Endothelial cell of umbilical vein (primary cell): Measurements from ENCODE around the gene TNIK. TPM values are rescaled to one million over a fixed set of nuclear protein-coding genes. Genes with fewer than 3 reads are reported as not detected.

Source experiments
- BruUV-seq: library from RNA; stranded (reverse); fragments of 400-500 nt; replicated peaks from 2 replicates; lab custom pipeline; 2021; lab: Mats Ljungman, UMichigan
- CTCF ChIA-PET: fragments of 300-600, 350-600 bp; sonication (Branson Sonifier 250); formaldehyde crosslinking; loops from one replicate; lab custom pipeline; 2021; ENCODE audit warnings: antibody characterized with exemption, inconsistent platforms; lab: Charles Lee
- POLR2A ChIA-PET: fragments of 300-600, 350-600 bp; sonication (Branson Sonifier 250); formaldehyde crosslinking; loops from one replicate; lab custom pipeline; 2021; ENCODE audit warnings: antibody characterized with exemption, inconsistent platforms; lab: Charles Lee
- DNase-seq: peaks from one replicate; pipeline ENCODE4 v3.0.0-alpha.2; 2011; ENCODE audit warnings: low read depth, low spot score
- FAIRE-seq: peaks from 2 replicates; lab custom pipeline; 2011; peaks lifted over from hg19 to GRCh38; lab: Jason Lieb, UNC
- H2AFZ ChIP-seq: 2 replicates; pipeline ENCODE4 v1.6.0; 2012; ENCODE audit warnings: low read depth, low read length, control low read depth, inconsistent platforms
- H3K27ac ChIP-seq: 2 replicates; pipeline ENCODE4 v1.5.1; 2011; ENCODE audit warnings: low read depth, mild to moderate bottlenecking, control low read depth, low read length, moderate library complexity; ENCODE audit not compliant: insufficient read depth
- H3K27me3 ChIP-seq, 2 experiments: 2 replicates each; pipeline versions ENCODE4 v1.6.0 to v1.6.1; 2011; ENCODE audit warnings: low read length in 2 of 2, mixed read lengths in 1 of 2; ENCODE audit not compliant: control insufficient read depth in 2 of 2, insufficient read depth in 2 of 2
- H3K36me3 ChIP-seq, 2 experiments: 2 replicates in 1 of 2; 3 replicates in 1 of 2; pipeline ENCODE4 v1.5.1; 2011; ENCODE audit warnings: low read length in 2 of 2, mild to moderate bottlenecking in 1 of 2, moderate library complexity in 1 of 2; ENCODE audit not compliant: control insufficient read depth in 2 of 2, insufficient read depth in 2 of 2; ENCODE audit errors: extremely low read depth in 1 of 2
- H3K4me1 ChIP-seq: 3 replicates; pipeline ENCODE4 v1.5.1; 2011; ENCODE audit warnings: mild to moderate bottlenecking, low read length; ENCODE audit not compliant: control insufficient read depth, insufficient read depth; ENCODE audit errors: extremely low read depth
- H3K4me2 ChIP-seq: 2 replicates; pipeline ENCODE4 v1.6.1; 2011; ENCODE audit warnings: low read length, control low read depth, mixed read lengths; ENCODE audit not compliant: insufficient read depth
- H3K4me3 ChIP-seq, 3 experiments: fragments of 200-600 bp in 1 of 3; sonication (generic), shearing (Covaris generic) in 1 of 3; replicated peaks in 1 of 3; 2 replicates each; pipeline ENCODE4 v1.5.1; 2011 to 2016; ENCODE audit warnings: control low read depth in 3 of 3, low read length in 3 of 3, mild to moderate bottlenecking in 2 of 3, inconsistent platforms in 1 of 3, low read depth in 1 of 3, moderate library complexity in 1 of 3; ENCODE audit not compliant: insufficient read depth in 1 of 3
- H3K79me2 ChIP-seq: 2 replicates; pipeline ENCODE4 v1.6.0; 2012; ENCODE audit warnings: low read length, inconsistent platforms; ENCODE audit not compliant: control insufficient read depth, insufficient read depth
- H3K9ac ChIP-seq: replicated peaks from 2 replicates; pipeline ENCODE3; 2011; ENCODE audit warnings: low read length, control low read depth; ENCODE audit not compliant: insufficient read depth; ENCODE audit errors: extremely low read depth
- H3K9me1 ChIP-seq: replicated peaks from 3 replicates; pipeline ENCODE4 v1.6.0; 2011; ENCODE audit warnings: mild to moderate bottlenecking, low read length; ENCODE audit not compliant: control insufficient read depth, insufficient read depth; ENCODE audit errors: extremely low read depth
- H3K9me3 ChIP-seq: replicated peaks from 2 replicates; pipeline ENCODE4 v1.5.1; 2012; ENCODE audit warnings: low read length, inconsistent platforms; ENCODE audit not compliant: control insufficient read depth, insufficient read depth
- H4K20me1 ChIP-seq: replicated peaks from 2 replicates; pipeline ENCODE3; 2011; ENCODE audit warnings: mild to moderate bottlenecking, low read length; ENCODE audit not compliant: control insufficient read depth, insufficient read depth; ENCODE audit errors: extremely low read depth
- FOS ChIP-seq: IDR thresholded peaks from 2 replicates; pipeline ENCODE4 v1.6.1; 2011; ENCODE audit warnings: mild to moderate bottlenecking, low read length, moderate library complexity, borderline replicate concordance; ENCODE audit not compliant: insufficient read depth
- MYC ChIP-seq: IDR thresholded peaks from one replicate; pipeline ENCODE4 v1.6.1; 2011; ENCODE audit warnings: mild to moderate bottlenecking, low read depth, low read length
- dilution Hi-C: fragments of 300-500 bp; cut with MboI; formaldehyde crosslinking; loops from one replicate; pipeline ENCODE4 v1.15.0; 2019; ENCODE audit warnings: low sequenced_read_pairs; ENCODE audit not compliant: extremely low pct_ligation_motif_present
- intact Hi-C: fragments of 100-400 bp; cut with micrococcal nuclease; formaldehyde crosslinking; loops from one replicate; pipeline ENCODE4 v1.10.0; 2022
- polyA plus RNA-seq, 4 experiments: library from polyadenylated mRNA; depleted of rRNA in 3 of 4; stranded (reverse) in 3 of 4; unstranded in 1 of 4; fragments of >200 nt; gene quantifications; 2 replicates each; pipeline versions ENCODE4 v1.2.1 to v1.2.3, GENCODE V29; 2011 to 2012; ENCODE audit warnings: missing spikeins in 1 of 4
- total RNA-seq: library from RNA; stranded (reverse); gene quantifications from 2 replicates; pipeline ENCODE4 v1.2.3, GENCODE V29; 2021
- TF ChIP-seq, protein P1 (sequence below), 2 donors: IDR thresholded peaks; 1 replicate in 1 of 2; 2 replicates in 1 of 2; pipeline ENCODE4 v1.5.1; 2011; ENCODE audit warnings: low read length in 2 of 2, mild to moderate bottlenecking in 2 of 2, moderate library complexity in 2 of 2, control low read depth in 1 of 2, inconsistent platforms in 1 of 2, low read depth in 1 of 2; ENCODE audit not compliant: insufficient read depth in 1 of 2; ENCODE audit errors: extremely low read depth in 1 of 2

TNIK gene
- total and polyA plus RNA-seq, 2 donors (not counting 3 experiments of a cell fraction or from before 2014, with no cell fraction given): 10.9 to 39.7 TPM

DNA sequence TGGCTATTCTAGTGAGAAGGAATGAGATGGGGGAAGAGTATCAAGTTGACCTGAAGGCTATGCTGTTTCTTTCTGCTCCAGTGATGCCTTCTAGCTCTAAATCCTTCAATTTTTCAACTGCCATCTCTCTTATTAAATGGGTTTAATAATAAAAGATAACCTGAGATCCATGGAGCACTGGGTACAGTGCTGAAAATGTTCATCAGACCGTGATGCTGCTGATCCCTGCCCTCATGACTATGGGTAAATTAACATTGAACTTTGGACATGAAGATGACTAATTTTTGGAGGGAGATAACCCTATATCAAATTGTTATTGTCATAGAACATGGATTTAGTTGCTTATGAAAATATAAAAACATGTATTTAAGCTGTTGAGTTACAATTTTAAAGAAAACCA is 406.0 kb downstream of the TNIK start:
- H3K4me1 ChIP-seq: peaks cover 17% of the 10 kb centered on the region
- dilution Hi-C loops: no loop called here
- no TSS peak for BruUV-seq

DNA sequence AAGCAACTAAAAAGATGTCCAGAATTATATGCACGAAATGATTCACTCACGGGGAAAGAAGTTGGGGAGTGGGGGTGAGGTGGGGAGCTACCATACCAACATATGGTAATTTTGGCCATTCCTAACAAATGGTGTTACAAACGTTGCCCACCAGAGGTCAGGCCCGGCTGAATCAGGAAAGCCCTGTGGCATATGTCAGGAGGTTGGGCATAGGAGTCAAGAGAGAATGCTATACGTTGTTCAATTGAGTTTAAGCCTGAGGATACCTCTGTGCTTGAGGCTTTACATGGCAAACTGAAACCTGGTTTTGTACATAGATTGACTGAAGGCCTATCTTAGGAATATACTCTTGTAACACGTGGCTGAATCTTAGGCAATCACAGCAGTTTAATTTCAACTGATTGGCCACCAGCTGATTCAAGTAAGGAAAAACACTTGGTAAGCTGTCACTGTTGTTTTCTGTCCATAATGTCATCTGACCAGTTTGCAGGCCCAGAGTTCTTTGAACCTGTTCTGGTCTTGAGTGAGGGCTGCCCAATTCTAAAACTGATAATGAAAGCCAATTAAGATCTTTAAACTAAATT is 410.3 kb downstream of the TNIK start:
- H3K4me2 ChIP-seq: no peak overlapping the region
- dilution Hi-C loops: no loop called here
- intact Hi-C loops: loop anchor here (1.0 to 5.0 kb wide), 6 partner anchors 89 to 781 kb away; partner anchors contain the start of gene TNIK
- H3K9me3 ChIP-seq: no peaks in the 10 kb centered on the region
- H3K79me2 ChIP-seq: no peaks in the 10 kb centered on the region
- no peaks in the 10 kb centered on the region for H3K36me3 ChIP-seq
- H3K9ac ChIP-seq: no peak overlapping the region
- H3K27me3 ChIP-seq: no peaks in the 10 kb centered on the region
- H3K27ac ChIP-seq: no peak overlapping the region
- FAIRE-seq: peak; percentile 75
- no peaks in the 10 kb centered on the region for H3K4me1 ChIP-seq
- H3K9me1 ChIP-seq: no peaks in the 10 kb centered on the region
- H4K20me1 ChIP-seq: no peaks in the 10 kb centered on the region
- CTCF ChIA-PET: interaction anchor here (0.6 to 3.3 kb wide), 26 partner anchors 9 to 784 kb away, joined by 3 to 56 read pairs (median 4); partner anchors contain the start of gene SLC2A2
- BruUV-seq: no TSS peak
- DNase-seq: peak; percentile 67
- H2AFZ ChIP-seq: no peak overlapping the region
- POLR2A ChIA-PET: no interaction called here
- H3K4me3 ChIP-seq: no peak overlapping the region
- no peak for TF ChIP-seq FOS
- TF ChIP-seq, protein P1, sequence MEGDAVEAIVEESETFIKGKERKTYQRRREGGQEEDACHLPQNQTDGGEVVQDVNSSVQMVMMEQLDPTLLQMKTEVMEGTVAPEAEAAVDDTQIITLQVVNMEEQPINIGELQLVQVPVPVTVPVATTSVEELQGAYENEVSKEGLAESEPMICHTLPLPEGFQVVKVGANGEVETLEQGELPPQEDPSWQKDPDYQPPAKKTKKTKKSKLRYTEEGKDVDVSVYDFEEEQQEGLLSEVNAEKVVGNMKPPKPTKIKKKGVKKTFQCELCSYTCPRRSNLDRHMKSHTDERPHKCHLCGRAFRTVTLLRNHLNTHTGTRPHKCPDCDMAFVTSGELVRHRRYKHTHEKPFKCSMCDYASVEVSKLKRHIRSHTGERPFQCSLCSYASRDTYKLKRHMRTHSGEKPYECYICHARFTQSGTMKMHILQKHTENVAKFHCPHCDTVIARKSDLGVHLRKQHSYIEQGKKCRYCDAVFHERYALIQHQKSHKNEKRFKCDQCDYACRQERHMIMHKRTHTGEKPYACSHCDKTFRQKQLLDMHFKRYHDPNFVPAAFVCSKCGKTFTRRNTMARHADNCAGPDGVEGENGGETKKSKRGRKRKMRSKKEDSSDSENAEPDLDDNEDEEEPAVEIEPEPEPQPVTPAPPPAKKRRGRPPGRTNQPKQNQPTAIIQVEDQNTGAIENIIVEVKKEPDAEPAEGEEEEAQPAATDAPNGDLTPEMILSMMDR (IDR thresholded peaks at IDR 0.05; ENCODE audit: extremely low read depth in 1 of 2, insufficient read depth in 1 of 2, low read depth in 1 of 2, low read length in 2 of 2): peak; percentile 58 to 63

More for the DNA sequence above, 406.0 kb downstream of the TNIK start:
- Histone ChIP-seq H3K9me1 (no peaks in the 10 kb centered on the region), H4K20me1 (no peaks in the 10 kb centered on the region), H3K36me3 (no peaks in the 10 kb centered on the region), H2AFZ (no peak overlapping the region), H3K79me2 (no peaks in the 10 kb centered on the region), H3K4me2 (no peak overlapping the region), H3K27me3 (no peaks in the 10 kb centered on the region), H3K9me3 (no peaks in the 10 kb centered on the region), H3K27ac (no peak overlapping the region), H3K4me3 (no peak overlapping the region), H3K9ac (no peak overlapping the region)
- DNase-seq: no peak
- ChIA-PET CTCF (interaction anchor here (1.0 to 1.2 kb wide), 2 partner anchors 507 to 512 kb away, joined by 3 read pairs; no protein-coding TSS in a partner anchor), POLR2A (no interaction called here)
- TF ChIP-seq MYC: no peak
- FAIRE-seq: no peak
- intact Hi-C loops: no loop called here
